GM18858 (cell line): ENCODE results near the gene HM13.
"Not testable (repeated sequence)": the region's sequence is repeated elsewhere in the genome, so short reads cannot be mapped to it uniquely, and the experiment has no call there.

Experiments
- ATAC-seq: cut with Tn5 transposase; IDR thresholded peaks from one replicate; pipeline ENCODE4 v1.9.1; 2021; ENCODE audit not compliant: unreplicated experiment

HM13 gene

DNA sequence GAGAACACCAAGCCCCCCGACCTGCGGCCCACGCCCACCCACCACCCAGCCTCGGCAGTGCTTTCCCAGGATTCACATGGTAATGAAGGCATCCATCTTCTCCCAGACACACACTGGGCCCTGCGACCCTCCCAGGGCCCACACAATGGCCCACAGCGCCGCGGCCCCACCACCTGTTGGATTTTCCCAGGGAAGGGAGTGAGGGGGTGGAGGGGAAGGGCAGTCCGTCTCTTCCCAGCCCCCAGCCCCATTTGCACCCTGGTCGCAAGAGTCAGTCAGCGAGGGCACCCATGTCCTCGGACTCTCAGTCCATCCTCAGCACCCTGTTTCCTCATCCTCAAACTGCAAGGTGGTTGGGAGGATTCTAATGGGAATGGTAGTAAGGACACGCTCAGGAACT is 67.1 kb downstream of the HM13 start:
- ATAC-seq: no peak

DNA sequence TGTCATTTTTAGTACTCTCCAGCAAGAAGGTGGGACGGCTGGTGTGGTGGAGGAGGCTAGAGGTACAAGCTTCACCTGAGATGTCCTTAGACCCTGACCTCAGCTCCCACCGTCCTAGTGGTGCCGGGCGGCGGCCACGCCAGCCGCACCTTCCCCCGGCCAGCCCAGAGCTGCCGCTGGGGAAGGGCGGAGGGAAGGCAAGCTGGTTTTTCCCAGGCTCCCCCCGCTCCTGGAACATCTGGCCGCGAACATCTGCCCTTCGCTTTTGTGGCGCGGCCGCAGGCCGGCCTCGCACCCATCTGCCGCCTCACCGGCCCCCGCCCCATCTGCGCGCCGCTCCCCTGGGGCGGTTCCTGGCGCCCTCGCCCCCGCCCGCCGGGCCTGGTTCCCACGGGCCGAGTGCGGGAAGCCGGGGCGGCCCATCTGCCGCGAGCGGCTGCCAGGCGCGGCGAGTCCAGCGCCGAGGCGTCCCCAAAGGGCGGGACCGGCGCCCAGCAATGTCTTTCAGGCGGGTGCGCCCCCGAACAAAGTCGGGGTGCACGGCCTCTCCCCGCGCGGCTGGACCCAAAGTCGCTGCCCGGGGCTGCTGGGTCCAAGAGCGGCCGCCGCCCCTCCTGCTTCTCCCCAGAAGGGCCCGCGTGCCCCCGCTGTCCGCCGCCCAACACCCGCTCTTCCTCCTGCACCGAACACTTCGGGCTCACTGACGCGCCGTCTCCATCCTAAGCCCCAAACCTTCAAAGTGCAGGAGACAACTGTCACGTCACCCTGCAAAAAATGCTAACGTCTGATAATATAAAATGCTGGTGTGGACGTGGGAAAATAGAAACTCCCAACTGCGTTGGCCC is 73.5 kb downstream of the HM13 start:
- no peak for ATAC-seq

- no peak for ATAC-seq
Observed at GRCh38 chr20:31590717-31591225, 76.5 kb downstream of the HM13 start.

- no peak for ATAC-seq
Observed at GRCh38 chr20:31593221-31594001, 79.2 kb downstream of the HM13 start.

DNA sequence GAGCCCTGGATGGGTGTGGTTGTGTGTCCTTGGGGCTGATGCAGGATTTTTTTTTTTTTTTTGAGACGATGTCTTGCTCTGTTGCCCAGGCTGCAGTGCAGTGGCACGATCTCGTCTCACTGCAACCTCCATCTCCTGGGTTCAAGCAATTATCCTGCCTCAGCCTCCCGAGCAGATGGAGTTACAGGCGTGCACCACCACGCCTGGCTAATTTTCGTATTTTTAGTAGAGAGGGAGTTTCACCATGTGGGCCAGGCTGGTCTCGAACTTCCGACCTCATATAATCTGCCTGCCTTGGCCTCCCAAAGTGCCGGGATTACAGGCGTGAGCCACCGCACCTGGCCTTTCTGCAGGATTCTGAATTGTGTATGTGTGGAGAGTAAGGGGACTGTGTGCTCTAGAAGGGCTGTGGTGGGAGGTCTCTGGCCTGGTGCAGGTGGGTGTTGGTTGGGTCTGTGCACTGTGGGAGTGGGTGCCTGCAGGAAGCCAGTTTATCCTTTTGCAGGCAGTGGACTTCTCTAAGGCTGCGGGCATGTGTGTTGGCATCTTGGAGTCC is 79.8 kb downstream of the HM13 start:
- no peak for ATAC-seq

GRCh38 chr20:31594558-31595379 is 80.5 kb downstream of the HM13 start:
- no peak for ATAC-seq

GRCh38 chr20:31595380-31595653 is 81.1 kb downstream of the HM13 start:
- ATAC-seq: no peak

DNA sequence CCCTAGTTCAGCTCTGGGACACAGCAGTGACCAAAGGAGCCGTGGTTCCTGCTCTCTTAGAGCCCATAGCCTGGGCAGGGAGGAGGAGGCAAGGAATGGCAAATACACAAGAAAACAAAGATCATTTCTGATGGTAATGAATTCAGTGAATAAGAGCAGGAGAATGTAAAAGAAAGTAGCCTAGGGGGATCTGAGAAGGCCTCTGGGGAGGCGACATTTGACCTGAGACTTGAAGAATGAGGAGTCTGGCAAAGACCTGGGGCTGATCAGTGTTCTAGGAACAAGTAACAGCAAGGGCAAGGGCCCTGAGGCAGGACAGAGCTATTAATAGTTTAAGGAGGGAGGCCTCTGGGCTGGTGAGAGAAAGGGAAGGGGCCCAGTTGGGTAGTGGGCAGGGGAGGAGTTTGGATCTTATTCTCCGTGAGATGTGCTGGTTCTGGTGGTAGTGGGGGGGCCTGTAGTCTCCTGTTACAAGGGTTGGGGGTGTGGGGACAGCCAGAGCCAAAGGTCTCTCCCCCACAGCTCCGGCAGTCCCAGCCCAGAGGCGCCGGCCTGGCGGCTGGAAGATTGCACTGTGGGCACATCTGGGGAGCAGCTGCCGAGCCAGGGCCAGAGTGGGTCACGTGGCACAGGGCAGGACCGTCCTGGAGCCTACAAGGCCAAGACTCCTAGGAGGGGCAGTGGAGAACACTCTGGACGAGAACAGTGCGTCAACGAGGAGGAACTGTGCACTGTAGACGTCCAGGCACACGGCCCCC is 81.6 kb downstream of the HM13 start:
- ATAC-seq: no peak

- not testable (repeated sequence) for ATAC-seq
Observed at GRCh38 chr20:31596412-31596715, 82.1 kb downstream of the HM13 start.

GRCh38 chr20:31596831-31597480 is 82.7 kb downstream of the HM13 start:
- ATAC-seq: no peak

DNA sequence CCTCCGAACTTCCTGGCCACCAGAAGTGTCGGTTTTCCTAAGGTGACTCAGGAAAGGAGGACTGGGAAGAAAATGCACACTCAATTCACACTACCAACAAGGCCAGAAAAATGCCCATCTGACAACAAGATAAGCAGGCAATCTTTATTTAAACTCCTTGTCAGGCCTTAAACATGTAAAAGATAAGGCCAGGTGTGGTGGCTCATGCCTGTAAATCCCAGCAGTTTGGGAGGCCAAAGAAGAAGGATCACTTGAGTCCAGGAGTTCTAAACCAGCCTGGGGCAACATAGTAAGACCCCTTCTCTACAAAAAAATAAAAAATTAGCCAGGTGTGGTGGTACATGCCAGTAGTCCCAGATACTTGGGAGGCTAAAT is 83.2 kb downstream of the HM13 start:
- no peak for ATAC-seq

GRCh38 chr20:31602431-31602778 is 88.2 kb downstream of the HM13 start:
- no peak for ATAC-seq

- peak; percentile 80 for ATAC-seq
Observed at GRCh38 chr20:31602779-31603441, 88.7 kb downstream of the HM13 start.

DNA sequence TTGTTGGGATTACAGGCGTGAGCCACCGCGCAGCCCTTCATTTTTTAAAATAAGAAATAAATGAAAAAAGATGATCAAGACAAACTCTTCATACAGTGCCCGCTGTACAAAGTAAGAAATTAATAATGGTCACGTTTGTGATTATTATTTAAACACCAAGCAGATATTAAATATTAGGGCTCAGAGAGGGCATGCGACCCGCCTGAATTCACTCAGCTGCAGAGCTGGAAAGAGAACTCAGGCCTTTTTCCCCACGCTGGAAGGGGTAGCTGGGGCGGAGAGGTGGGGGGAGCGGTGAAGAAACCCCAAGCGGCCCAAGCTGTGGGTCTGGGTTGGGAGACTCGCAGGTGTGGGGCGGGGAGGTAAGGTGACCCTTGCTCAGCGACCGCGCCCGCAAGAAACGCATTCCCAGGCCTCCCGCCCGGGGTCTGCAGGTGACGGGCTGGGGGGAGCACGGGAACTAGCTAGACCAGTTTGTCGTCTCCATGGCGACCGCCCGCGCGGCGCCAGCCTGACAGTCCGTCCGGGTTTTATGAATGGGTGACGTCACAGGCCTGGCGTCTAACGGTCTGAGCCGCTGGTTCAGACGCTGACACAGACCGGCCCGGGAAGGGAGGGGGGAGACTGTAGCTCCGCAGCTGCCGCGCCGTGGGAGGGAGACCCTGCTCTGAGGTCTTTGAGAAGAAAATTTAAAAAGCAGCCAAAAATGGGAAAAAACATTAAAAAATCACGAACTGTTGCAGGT is 89.8 kb downstream of the HM13 start:
- peak; percentile 28 for ATAC-seq

DNA sequence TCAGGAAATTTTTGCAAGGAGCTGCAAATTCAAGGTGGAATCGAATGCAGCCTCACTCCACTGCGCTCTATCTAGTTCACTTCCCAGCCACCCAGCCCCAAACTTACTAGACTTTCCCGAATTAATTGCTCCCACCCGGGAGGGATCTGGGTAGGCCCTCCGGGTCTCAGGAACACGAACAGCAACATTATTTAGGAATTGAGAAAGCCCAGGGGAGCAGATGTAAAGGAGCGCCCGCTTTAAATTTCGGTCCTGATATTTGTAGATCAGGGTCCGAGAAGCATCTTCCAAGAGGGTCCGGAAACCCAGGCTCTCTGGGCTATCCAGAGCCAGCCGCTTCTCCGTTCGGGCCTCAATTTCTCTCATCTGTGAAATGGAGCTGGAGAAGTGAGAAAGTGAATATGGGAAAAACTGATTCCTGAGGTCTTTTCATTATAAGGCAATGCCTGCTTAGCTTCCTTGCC is 90.4 kb downstream of the HM13 start:
- ATAC-seq: no peak

GRCh38 chr20:31605031-31605901 is 91.0 kb downstream of the HM13 start, which contains the start of gene ID1:
Gene ID1 (plus strand): TSS chr20:31605289. CDS start chr20:31605388, 99 bp downstream.
- ATAC-seq: peak; percentile 80

DNA sequence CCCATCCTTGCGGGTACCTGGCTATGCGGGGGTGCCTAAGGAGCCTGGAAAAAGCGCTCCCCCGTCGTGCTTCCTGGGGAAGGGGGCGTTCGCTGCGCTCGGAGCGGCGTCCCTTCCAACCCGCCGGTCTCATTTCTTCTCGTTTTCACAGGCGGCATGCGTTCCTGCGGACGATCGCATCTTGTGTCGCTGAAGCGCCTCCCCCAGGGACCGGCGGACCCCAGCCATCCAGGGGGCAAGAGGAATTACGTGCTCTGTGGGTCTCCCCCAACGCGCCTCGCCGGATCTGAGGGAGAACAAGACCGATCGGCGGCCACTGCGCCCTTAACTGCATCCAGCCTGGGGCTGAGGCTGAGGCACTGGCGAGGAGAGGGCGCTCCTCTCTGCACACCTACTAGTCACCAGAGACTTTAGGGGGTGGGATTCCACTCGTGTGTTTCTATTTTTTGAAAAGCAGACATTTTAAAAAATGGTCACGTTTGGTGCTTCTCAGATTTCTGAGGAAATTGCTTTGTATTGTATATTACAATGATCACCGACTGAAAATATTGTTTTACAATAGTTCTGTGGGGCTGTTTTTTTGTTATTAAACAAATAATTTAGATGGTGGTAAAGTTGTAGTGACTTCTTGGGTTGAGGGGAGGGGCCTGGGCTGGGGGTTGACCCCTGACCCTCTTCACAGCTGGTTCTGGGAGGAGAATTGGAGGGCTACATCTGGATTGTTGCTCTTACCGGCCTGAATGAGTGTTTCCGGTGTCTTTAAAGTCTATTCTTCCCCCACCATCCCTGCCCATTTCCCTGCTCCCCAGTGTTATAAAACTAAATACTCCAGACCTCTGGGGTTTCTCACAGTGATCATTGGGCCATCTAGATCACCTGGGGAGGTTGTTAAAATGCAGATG is 91.9 kb downstream of the HM13 start:
- no peak for ATAC-seq
